Measurements from ENCODE around the gene BCAS3.

DNA sequence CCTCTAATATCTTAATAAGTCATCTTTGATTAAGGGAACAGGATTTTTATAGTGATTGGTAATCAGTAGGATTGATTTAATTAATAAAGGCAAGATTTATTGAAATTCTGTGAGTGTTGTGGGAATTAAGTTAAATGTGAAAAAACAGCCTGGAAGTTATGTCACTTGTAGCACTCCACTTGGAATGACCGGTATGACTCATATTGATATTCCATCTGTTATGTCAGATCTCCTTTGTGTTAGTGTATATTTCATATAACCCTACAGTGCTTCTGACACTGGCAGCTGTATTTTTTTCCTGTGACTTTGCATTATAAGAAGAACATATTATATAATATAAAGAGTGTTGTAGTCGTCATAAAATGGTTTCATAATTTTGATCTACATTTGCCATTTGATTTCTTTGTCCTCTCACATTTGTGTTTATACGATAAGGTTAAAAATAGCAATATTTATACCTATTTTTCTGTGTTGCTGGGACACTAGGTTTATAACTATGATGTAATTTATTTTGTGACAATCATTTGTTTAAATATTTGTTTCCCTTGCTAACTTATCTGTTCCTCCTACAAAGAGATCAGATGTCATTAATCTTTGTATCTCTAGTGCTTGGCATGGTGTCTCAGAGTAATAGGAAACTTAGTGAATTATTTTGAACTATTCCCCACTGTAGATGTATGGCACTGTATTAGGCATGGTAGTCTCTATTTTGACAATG, 249.0 kb downstream of the BCAS3 start:
- no peak for TF ChIP-seq EP300 (IDR thresholded peaks at IDR 0.05; ENCODE audit: borderline replicate concordance)
- no peak for TF ChIP-seq FOXM1 (IDR thresholded peaks at IDR 0.05; ENCODE audit: borderline replicate concordance, low read depth)
- TF ChIP-seq TCF12 (IDR thresholded peaks at IDR 0.05; ENCODE audit: low read depth), result no peak

Data from Ishikawa (cell line).